SKM-1 (cell line): ENCODE data around the gene RGS10.
"Not testable (repeated sequence)": the region's sequence is repeated elsewhere in the genome, so short reads cannot be mapped to it uniquely, and the experiment has no call there.

Source experiments
- DNase-seq: peaks from one replicate; lab custom pipeline; 2025; ENCODE audit not compliant: unreplicated experiment; lab: John Stamatoyannopoulos, UW

The RGS10 gene, protein sequence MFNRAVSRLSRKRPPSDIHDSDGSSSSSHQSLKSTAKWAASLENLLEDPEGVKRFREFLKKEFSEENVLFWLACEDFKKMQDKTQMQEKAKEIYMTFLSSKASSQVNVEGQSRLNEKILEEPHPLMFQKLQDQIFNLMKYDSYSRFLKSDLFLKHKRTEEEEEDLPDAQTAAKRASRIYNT

GRCh38 chr10:119542357-119542987 lies at the start of gene RGS10:
Gene RGS10, minus strand, starts transcription at chr10:119542719. Its CDS starts 81 bp downstream, at chr10:119542638.
- peak; percentile 80 for DNase-seq

GRCh38 chr10:119588071-119588470 lies 45.6 kb upstream of the RGS10 start:
- no peak for DNase-seq

- no peak for DNase-seq
Measured at GRCh38 chr10:119578355-119578754, 35.8 kb upstream of the RGS10 start.

- DNase-seq = no peak
Measured at GRCh38 chr10:119575991-119576390, 33.5 kb upstream of the RGS10 start.

GRCh38 chr10:119575506-119575905 lies 33.0 kb upstream of the RGS10 start:
- DNase-seq = no peak

GRCh38 chr10:119567978-119568377 lies 25.5 kb upstream of the RGS10 start:
- DNase-seq = no peak

DNA sequence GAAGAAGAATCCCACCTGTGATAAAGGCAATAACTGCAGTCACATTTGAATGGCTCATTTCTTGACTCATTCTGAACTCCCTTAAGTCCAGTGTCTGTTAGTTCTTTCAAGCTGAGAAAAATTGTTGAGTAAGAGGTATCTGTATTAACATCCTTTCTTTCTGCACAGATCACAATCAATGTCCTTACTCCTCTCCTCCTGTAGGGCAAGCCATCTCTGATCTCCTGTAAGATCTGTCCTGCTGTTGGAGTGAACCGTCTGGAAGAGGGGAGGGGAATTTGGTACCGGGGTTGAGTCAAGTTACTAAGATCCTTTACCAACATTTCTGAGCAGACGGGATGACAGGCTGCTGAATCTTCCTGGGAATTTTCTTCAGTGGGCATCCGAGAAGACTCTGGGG lies 19.6 kb upstream of the RGS10 start:
- no peak for DNase-seq

DNA sequence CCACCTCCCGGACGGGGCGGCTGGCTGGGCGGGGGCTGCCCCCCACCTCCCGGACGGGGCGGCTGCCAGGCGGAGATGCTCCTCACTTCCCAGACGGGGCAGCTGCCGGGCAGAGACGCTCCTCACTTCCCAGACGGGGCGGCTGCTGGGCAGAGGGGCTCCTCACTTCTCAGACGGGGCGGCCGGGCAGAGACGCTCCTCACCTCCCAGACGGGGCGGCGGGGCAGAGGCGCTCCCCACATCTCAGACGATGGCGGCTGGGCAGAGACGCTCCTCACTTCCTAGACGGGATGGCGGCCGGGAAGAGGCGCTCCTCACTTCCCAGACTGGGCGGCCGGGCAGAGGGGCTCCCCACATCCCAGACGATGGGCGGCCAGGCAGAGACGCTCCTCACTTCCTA lies 17.0 kb upstream of the RGS10 start:
- DNase-seq = not testable (repeated sequence)

GRCh38 chr10:119556081-119556480 lies 13.6 kb upstream of the RGS10 start:
- DNase-seq = not testable (repeated sequence)

- DNase-seq = no peak
Measured at GRCh38 chr10:119555178-119555784, 12.8 kb upstream of the RGS10 start.

DNA sequence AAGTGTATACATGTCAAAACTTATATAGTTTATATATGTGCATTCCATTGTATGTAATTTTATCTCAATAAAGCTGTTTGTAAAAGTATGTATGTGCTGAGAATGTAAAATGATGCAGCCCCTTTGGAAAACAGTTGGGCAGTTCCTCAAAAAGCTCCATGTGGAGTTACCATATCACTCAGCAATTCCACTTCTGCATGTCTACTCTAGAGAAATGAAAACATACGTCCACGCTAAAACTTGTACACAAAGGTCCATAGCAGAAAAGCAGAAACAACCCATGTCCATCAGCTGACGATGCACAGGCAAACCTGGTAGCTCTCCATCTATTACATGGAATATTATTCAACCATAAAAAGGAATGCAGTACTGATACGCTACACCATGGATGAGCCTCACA lies 8.3 kb upstream of the RGS10 start:
- DNase-seq = no peak

DNA sequence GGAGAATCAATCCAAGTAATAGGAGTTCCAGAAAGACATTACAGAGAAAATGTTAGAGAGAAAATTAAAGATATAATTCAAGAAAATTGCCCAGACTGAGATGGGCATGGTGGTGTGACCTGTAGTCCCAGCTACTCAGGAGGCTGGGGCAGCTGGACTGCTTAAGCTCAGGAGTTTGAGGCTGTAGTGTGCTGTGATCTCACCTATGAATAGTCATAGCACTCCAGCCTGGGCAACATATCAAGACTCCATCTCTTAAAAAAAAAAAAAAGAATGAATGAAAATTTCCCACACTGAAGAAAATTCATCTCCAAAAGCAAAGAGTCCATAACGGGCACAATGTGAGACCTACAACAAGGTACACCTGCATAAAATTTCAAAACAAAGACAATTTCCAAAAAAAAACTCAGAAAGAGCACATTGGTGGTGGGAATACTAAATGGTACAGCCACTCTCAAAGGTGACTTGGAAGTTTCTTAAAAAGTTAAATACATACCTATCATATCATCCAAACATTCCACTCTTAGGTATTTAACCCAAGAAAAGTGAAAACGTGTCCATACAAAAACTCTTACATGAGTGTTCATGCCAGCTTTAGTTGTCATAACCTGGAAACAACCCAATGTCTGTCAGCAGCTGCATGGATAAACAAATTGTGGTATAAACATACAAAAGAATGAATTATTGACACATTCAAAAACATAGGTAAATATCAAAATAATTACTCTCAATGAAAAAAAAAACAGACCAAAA lies 6.9 kb upstream of the RGS10 start:
- no peak for DNase-seq

GRCh38 chr10:119546009-119546408 lies 3.5 kb upstream of the RGS10 start:
- no peak for DNase-seq

DNA sequence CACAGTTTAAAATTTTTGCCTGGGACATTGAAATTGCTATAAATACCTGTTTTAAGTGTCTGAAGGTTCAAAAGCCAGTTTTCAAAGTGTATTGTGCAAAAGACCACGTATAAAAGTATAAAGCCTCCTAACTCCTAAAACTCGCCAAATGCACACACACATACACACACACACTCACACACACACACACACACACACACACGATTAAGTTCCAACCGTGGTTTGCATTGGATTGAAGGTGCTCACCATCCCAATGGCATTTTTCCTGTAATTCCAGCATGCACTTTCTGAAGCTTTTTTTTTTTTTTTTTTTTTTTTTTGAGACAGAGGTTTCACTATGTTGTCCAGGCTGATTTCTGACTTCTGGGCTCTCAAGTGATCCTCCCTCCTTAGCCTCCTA lies 2.8 kb upstream of the RGS10 start:
- DNase-seq = no peak

DNA sequence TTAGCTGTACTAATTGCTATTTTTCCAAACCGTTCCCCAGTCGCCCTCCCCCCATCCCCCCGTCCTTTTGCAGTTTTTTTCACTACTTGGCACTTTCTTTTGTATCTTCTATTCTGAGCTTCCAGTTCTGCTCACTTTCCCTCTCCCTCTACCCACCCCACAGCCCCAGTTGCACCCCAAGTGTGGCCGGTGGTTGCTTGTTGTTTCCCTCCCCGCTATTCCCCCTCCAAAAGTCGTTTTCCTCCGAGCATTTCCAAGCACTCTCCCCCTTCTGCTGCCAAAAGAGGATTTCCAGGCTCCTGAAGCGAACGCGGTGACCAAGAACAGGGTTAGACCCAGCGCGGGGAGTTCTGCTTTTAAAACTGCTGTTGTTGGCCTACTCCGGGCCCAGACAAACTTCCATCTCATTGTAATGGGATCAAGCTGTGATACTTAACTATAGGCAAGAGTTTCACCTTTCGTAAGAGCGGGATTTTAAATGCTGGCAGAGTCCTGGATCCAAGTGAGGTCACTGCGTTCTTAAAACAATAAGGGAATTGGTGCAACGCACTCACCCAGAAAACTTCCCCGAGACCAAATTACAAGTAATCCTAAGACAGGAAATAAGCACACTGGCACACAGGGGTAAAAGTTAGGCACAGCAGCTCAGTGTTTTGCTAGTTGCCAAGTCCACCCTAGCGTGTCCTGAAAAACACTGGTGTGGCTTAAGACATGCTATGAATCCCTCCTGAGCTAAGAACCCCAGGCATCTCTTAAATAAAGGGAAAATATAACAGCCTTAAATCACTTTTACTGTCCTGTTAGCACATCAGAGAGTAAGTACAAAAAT lies 1.5 kb upstream of the RGS10 start:
- no peak for DNase-seq

DNA sequence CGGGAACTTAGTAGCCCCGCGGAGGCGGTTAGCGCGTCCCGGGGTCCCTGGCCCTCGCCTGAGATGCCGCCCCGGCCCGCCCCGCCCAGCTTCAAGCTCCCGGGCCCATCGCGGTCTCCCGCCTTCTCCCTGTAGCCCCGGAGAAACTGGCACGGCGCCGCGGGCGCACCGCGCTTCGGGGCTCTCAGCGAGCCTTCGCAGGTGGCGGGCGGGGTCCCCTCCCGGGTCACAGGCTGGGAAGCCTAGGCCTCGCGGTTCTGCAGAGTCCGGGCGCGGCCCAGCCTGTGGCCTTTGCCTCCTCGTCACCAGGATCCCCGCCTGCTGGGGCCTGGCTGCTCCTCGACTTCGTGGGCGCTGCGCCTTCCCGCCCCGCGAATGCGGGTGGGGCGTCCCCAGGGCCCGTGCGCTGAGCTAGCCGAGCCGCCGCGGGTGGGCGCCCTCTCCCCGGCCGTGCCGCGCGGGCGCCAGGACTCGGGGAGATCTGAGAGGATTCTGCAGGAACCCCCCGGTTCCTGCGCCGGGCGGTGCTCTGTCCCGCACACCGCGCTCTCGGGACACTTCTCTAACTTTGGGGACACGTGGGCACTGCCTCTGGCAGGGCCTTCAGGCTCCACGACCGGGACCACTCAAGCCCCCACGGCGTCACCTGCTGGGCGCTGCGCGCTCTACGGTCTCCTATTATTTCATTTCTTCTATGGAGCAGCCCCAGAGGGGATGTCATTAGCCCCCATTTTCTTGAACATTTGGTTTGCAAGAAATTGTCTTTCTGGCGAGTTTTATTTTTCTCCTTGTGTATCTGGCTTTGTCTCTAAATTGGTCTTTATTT lies 682 bp upstream of the RGS10 start:
- DNase-seq = no peak

- DNase-seq = no peak
Measured at GRCh38 chr10:119541459-119542356, 811 bp downstream of the RGS10 start.

- DNase-seq = no peak
Measured at GRCh38 chr10:119541046-119541445, 1.5 kb downstream of the RGS10 start.

- DNase-seq = no peak
Measured at GRCh38 chr10:119540038-119540437, 2.5 kb downstream of the RGS10 start.
